PFSK-1 (cell line): Measurements from ENCODE around the gene DIP2B.

Experiments
- FOXP2 ChIP-seq: optimal IDR thresholded peaks from 2 replicates; pipeline ENCODE3; 2011; ENCODE audit warnings: borderline replicate concordance, control low read depth, inconsistent platforms; ENCODE audit not compliant: insufficient read depth; ENCODE audit errors: extremely low read length, extremely low read depth
- POLR2AphosphoS5 ChIP-seq: IDR thresholded peaks from 2 replicates; pipeline ENCODE4 v1.6.1; 2012; ENCODE audit warnings: low read depth, mild to moderate bottlenecking, control low read depth, low read length, moderate library complexity
- SIN3A ChIP-seq: IDR thresholded peaks from 2 replicates; pipeline ENCODE4 v1.6.1; 2012; ENCODE audit warnings: mild to moderate bottlenecking, low read length, moderate library complexity, borderline replicate concordance; ENCODE audit not compliant: insufficient read depth
- TAF1 ChIP-seq: IDR thresholded peaks from 2 replicates; pipeline ENCODE4 v1.6.1; 2012; ENCODE audit warnings: low read length, control low read depth, borderline replicate concordance; ENCODE audit not compliant: insufficient read depth
- TF ChIP-seq, protein P1 (sequence below), 2 experiments: IDR thresholded peaks; 2 replicates each; pipeline versions ENCODE4 v1.6.1 to v1.8.0; 2011 to 2012; ENCODE audit warnings: low read depth in 2 of 2, low read length in 2 of 2, control low read depth in 1 of 2, inconsistent platforms in 1 of 2, mild to moderate bottlenecking in 1 of 2, moderate library complexity in 1 of 2; ENCODE audit not compliant: insufficient read depth in 1 of 2

Gene DIP2B

DNA sequence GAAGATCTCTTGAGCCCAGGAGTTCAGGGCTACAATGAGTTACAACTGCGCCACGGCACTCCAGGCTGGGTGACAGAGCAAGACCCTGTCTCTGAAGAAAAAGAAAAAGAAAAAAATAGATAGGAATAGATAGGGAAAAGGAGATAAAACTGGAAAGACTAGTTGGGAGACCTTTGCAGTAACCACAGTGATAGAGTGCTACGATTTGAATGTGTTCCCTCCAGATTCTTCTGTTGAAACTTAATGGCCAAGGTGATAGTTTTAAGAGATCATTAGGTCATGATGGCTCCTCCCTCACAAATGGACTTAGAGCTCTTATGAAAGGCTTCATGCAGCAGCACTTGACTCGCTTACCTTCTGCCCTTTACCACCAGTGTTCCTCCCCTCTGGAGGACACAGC, 245.6 kb downstream of the DIP2B start:
- TF ChIP-seq FOXP2: no peak
- TF ChIP-seq, protein P1, sequence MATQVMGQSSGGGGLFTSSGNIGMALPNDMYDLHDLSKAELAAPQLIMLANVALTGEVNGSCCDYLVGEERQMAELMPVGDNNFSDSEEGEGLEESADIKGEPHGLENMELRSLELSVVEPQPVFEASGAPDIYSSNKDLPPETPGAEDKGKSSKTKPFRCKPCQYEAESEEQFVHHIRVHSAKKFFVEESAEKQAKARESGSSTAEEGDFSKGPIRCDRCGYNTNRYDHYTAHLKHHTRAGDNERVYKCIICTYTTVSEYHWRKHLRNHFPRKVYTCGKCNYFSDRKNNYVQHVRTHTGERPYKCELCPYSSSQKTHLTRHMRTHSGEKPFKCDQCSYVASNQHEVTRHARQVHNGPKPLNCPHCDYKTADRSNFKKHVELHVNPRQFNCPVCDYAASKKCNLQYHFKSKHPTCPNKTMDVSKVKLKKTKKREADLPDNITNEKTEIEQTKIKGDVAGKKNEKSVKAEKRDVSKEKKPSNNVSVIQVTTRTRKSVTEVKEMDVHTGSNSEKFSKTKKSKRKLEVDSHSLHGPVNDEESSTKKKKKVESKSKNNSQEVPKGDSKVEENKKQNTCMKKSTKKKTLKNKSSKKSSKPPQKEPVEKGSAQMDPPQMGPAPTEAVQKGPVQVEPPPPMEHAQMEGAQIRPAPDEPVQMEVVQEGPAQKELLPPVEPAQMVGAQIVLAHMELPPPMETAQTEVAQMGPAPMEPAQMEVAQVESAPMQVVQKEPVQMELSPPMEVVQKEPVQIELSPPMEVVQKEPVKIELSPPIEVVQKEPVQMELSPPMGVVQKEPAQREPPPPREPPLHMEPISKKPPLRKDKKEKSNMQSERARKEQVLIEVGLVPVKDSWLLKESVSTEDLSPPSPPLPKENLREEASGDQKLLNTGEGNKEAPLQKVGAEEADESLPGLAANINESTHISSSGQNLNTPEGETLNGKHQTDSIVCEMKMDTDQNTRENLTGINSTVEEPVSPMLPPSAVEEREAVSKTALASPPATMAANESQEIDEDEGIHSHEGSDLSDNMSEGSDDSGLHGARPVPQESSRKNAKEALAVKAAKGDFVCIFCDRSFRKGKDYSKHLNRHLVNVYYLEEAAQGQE (IDR thresholded peaks at IDR 0.05; ENCODE audit: insufficient read depth in 1 of 2, low read depth in 2 of 2, low read length in 2 of 2): no peak
- no peak for TF ChIP-seq TAF1
- no peak for TF ChIP-seq SIN3A
- no peak for TF ChIP-seq POLR2AphosphoS5

DNA sequence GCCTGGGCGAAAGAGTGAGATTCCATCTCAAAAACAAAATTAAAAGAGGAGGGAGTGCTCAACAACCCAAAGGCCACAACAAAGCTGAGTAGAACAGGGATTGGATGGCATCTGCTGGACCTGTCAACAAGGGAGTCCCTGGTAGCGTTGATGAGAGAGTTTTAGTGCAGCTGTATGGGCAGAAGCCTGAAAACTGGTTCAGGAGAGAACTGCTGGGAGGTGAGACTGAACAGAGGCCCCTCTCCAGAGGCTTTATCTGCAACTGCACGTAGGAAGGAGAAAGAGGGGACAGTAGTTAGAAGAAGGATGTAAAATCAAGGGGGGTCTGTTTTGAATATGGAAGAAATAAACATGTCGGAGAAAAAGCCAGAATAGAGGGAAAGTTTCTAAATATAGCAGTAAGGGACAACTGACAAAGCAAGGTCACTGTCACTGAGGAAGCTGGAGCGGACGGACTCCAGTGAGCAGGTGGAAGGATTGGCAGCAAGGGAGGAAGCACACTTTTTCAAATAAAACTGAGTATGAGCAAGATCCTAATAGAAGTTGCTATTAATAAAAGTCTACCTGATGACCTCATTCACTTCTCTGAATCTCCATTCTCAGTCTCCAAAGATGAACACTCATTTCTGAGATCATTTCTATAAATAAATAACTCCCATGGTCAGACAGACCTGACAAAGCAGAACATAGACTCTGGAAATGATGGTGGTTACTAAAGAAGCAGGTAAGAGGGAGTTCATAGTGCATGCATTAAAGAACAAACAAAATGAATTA, 247.3 kb downstream of the DIP2B start:
- TF ChIP-seq, protein P1 (IDR thresholded peaks at IDR 0.05; ENCODE audit: insufficient read depth in 1 of 2, low read depth in 2 of 2, low read length in 2 of 2): no peak
- TF ChIP-seq SIN3A: no peak
- TF ChIP-seq POLR2AphosphoS5: no peak

DNA sequence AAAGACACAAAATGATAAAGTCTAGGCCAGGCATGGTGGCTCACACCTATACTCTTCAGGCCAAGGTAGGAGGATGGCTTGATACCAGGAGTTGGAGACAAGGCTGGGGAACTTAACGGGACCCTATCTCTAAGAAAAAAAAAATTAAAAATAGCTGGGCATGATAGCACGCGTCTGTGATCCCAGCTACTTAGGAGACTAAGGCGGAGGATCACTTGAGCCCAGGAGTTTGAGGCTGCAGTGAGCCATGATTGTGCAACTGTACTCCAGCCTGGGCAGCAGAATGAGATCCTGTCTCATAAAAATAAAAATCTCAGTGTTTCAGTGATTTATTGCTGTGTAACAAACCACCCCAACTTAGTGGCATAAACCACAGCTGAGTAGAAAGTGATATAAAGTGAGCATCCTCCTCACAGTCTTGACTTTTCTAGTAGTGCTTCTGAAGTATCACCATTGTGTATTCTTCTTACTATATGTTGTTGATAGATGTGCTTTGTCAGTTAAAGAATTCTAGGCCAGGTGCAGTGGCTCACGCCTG, 248.5 kb downstream of the DIP2B start:
- TF ChIP-seq, protein P1 (IDR thresholded peaks at IDR 0.05; ENCODE audit: insufficient read depth in 1 of 2, low read depth in 2 of 2, low read length in 2 of 2): no peak
- TF ChIP-seq TAF1 (no peak), POLR2AphosphoS5 (no peak), FOXP2 (no peak), SIN3A (no peak)

DNA sequence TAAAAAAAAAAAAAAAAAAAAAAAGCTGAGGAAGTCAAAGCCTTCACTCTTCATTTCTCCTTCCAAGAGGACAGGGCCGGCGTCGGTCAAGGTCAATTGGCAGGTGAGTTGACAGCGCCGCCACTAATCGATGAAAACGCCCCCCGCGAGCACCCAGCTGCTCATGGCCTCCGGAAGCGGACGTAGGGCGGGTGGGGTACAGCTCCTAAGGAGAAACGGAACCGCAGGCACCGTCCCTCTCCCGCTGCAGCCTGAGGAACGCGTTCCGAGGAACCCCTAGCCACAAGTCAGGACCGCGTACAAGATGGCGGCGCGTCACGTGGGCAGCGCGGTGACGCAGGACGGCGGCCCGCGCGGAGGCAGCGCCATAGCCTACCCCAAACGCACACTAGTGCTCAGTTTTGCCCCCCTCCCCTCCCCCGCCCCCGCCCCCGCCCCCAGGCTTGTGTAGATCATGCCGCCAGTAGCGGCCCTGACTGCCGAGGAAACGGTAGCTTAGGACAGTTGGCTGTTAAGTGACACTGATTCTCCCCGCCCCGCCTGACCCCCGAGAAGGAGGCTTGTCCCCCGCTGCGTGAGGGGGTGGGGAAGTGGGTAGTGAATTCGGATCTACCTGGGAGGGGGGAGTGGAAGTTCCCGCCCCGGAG, 259.0 kb downstream of the DIP2B start, which contains the start of gene ATF1:
Gene ATF1, plus strand, starts transcription at position 463 of the 647 bp plus-strand sequence. CDS start 16,045 bp downstream, outside the sequence.
- peak; percentile 90 for TF ChIP-seq POLR2AphosphoS5
- TF ChIP-seq SIN3A: peak; percentile 57; the same call in 1 of the 2 replicates
- peak; percentile 89; the same call in 1 of the 2 replicates for TF ChIP-seq TAF1
- TF ChIP-seq, protein P1 (IDR thresholded peaks at IDR 0.05; ENCODE audit: insufficient read depth in 1 of 2, low read depth in 2 of 2, low read length in 2 of 2): 0 out of 4 replicates have a peak, but pooled peaks have one; percentile 46 to 48
- TF ChIP-seq FOXP2: peak; percentile 92
